H9 (cell line): ENCODE results near the gene MYH11. TPM values are rescaled to one million over a fixed set of nuclear protein-coding genes. Genes with fewer than 3 reads are reported as not detected.

Source experiments
- DNase-seq: peaks from one replicate; pipeline ENCODE4 v3.0.0-alpha.2; 2017
- H2AFZ ChIP-seq: one replicate; pipeline ENCODE4 v1.6.1; 2013; ENCODE audit warnings: mild to moderate bottlenecking, low read length, control low read depth, moderate library complexity
- H2AK5ac ChIP-seq: 2 replicates; pipeline ENCODE4 v1.6.1; 2013; ENCODE audit warnings: low read length, control low read depth, mixed read lengths; ENCODE audit not compliant: insufficient read length
- H2BK120ac ChIP-seq: one replicate; pipeline ENCODE4 v1.6.1; 2013; ENCODE audit warnings: low read depth, mild to moderate bottlenecking, low read length, control low read depth, inconsistent platforms; ENCODE audit not compliant: poor library complexity, severe bottlenecking
- H2BK12ac ChIP-seq: 2 replicates; pipeline ENCODE4 v1.6.1; 2013; ENCODE audit warnings: low read length, control low read depth, mixed read lengths, low read depth; ENCODE audit not compliant: insufficient read length
- H2BK15ac ChIP-seq: 2 replicates; pipeline ENCODE4 v1.6.1; 2013; ENCODE audit warnings: low read depth, low read length, control low read depth
- H2BK20ac ChIP-seq: one replicate; pipeline ENCODE4 v1.6.1; 2013; ENCODE audit warnings: low read depth, mild to moderate bottlenecking, low read length, control low read depth, inconsistent platforms; ENCODE audit not compliant: poor library complexity, severe bottlenecking
- H2BK5ac ChIP-seq: 2 replicates; pipeline ENCODE4 v1.6.1; 2013; ENCODE audit warnings: low read length, control low read depth, mixed read lengths; ENCODE audit not compliant: insufficient read length
- H3K14ac ChIP-seq: 2 replicates; pipeline ENCODE4 v1.6.1; 2013; ENCODE audit warnings: low read length, control low read depth; ENCODE audit not compliant: insufficient read depth
- H3K18ac ChIP-seq: 2 replicates; pipeline ENCODE4 v1.6.1; 2013; ENCODE audit warnings: low read depth, mild to moderate bottlenecking, mixed read lengths, low read length, control low read depth; ENCODE audit not compliant: insufficient read length
- H3K23ac ChIP-seq: 2 replicates; pipeline ENCODE4 v1.6.1; 2013; ENCODE audit warnings: low read length, control low read depth, mixed read lengths, low read depth; ENCODE audit not compliant: insufficient read length
- H3K23me2 ChIP-seq: 2 replicates; pipeline ENCODE4 v1.6.1; 2013; ENCODE audit warnings: low read depth, mild to moderate bottlenecking, mixed read lengths, low read length, control low read depth; ENCODE audit not compliant: insufficient read length, poor library complexity, severe bottlenecking
- H3K27ac ChIP-seq: 2 replicates; pipeline ENCODE4 v1.5.1; 2013; ENCODE audit warnings: low read length, control low read depth, mixed read lengths, low read depth; ENCODE audit not compliant: insufficient read length
- H3K27me3 ChIP-seq: 2 replicates; pipeline ENCODE4 v1.6.1; 2013; ENCODE audit warnings: low read length, control low read depth, inconsistent platforms; ENCODE audit not compliant: insufficient read depth
- H3K4ac ChIP-seq: 2 replicates; pipeline ENCODE4 v1.6.1; 2013; ENCODE audit warnings: low read depth, mild to moderate bottlenecking, control low read depth, inconsistent platforms, low read length, moderate library complexity
- H3K4me1 ChIP-seq: 2 replicates; pipeline ENCODE4 v1.6.1; 2013; ENCODE audit warnings: low read length, control low read depth, inconsistent platforms; ENCODE audit not compliant: insufficient read depth
- H3K4me2 ChIP-seq: 2 replicates; pipeline ENCODE4 v1.6.1; 2013; ENCODE audit warnings: low read length, control low read depth, mixed read lengths; ENCODE audit not compliant: insufficient read length, insufficient read depth
- H3K56ac ChIP-seq: 2 replicates; pipeline ENCODE4 v1.6.1; 2013; ENCODE audit warnings: low read depth, mild to moderate bottlenecking, mixed read lengths, low read length, control low read depth; ENCODE audit not compliant: insufficient read length
- H3K79me1 ChIP-seq: 2 replicates; pipeline ENCODE4 v1.6.1; 2013; ENCODE audit warnings: low read depth, mild to moderate bottlenecking, moderate library complexity, low read length, control low read depth, inconsistent platforms; ENCODE audit not compliant: insufficient read depth, poor library complexity, severe bottlenecking
- H3K79me2 ChIP-seq: 2 replicates; pipeline ENCODE4 v1.6.1; 2013; ENCODE audit warnings: low read length, control low read depth, inconsistent platforms; ENCODE audit not compliant: insufficient read depth
- H3K9ac ChIP-seq: 2 replicates; pipeline ENCODE4 v1.6.1; 2013; ENCODE audit warnings: low read length, control low read depth, mixed read lengths; ENCODE audit not compliant: insufficient read length; ENCODE audit errors: extremely low read depth
- H3K9me3 ChIP-seq: one replicate; pipeline ENCODE4 v1.6.1; 2013; ENCODE audit warnings: low read depth, low read length, inconsistent platforms; ENCODE audit not compliant: control insufficient read depth
- H3T11ph ChIP-seq: one replicate; pipeline ENCODE4 v1.6.1; 2013; ENCODE audit warnings: mild to moderate bottlenecking, low read length, control low read depth, inconsistent platforms
- H4K20me1 ChIP-seq: one replicate; pipeline ENCODE4 v1.6.1; 2013; ENCODE audit not compliant: control insufficient read depth, insufficient read length, insufficient read depth
- H4K5ac ChIP-seq: 2 replicates; pipeline ENCODE4 v1.6.1; 2013; ENCODE audit warnings: low read depth, mild to moderate bottlenecking, mixed read lengths, low read length, control low read depth; ENCODE audit not compliant: insufficient read length
- H4K8ac ChIP-seq: replicated peaks from 2 replicates; pipeline ENCODE4 v1.6.1; 2013; ENCODE audit warnings: low read length, control low read depth, mixed read lengths, low read depth; ENCODE audit not compliant: insufficient read length
- H4K91ac ChIP-seq: 2 replicates; pipeline ENCODE4 v1.6.1; 2013; ENCODE audit warnings: low read depth, mild to moderate bottlenecking, moderate library complexity, mixed read lengths, low read length, control low read depth; ENCODE audit not compliant: insufficient read length
- H3K27ac Mint-ChIP-seq, 3 experiments: 2 replicates in 2 of 3; 3 replicates in 1 of 3; pipeline ENCODE4 v1.8.0; 2020 to 2021; ENCODE audit warnings: mixed read lengths in 3 of 3, mild to moderate bottlenecking in 1 of 3, moderate library complexity in 1 of 3
- H3K27me3 Mint-ChIP-seq: 2 replicates; pipeline ENCODE4 v1.8.0; 2021; ENCODE audit warnings: low read depth, mild to moderate bottlenecking, moderate library complexity, mixed read lengths
- H3K36me3 Mint-ChIP-seq, 3 experiments: 2 replicates in 2 of 3; 3 replicates in 1 of 3; pipeline ENCODE4 v1.8.0; 2020 to 2021; ENCODE audit warnings: low read depth in 3 of 3, mixed read lengths in 3 of 3; ENCODE audit not compliant: insufficient read depth in 1 of 3
- H3K4me1 Mint-ChIP-seq, 2 experiments: 2 replicates each; pipeline ENCODE4 v1.8.0; 2020; ENCODE audit warnings: mixed read lengths in 2 of 2
- H3K4me3 Mint-ChIP-seq, 2 experiments: 2 replicates in 1 of 2; 3 replicates in 1 of 2; pipeline ENCODE4 v1.8.0; 2020 to 2021; ENCODE audit warnings: mild to moderate bottlenecking in 2 of 2, mixed read lengths in 2 of 2, moderate library complexity in 1 of 2
- H3K9me3 Mint-ChIP-seq, 2 experiments: 2 replicates in 1 of 2; 3 replicates in 1 of 2; pipeline ENCODE4 v1.8.0; 2020; ENCODE audit warnings: mild to moderate bottlenecking in 2 of 2, mixed read lengths in 2 of 2, moderate library complexity in 1 of 2
- CTCF ChIP-seq: fragments of 200-600 bp; sonication (generic); conservative IDR thresholded peaks from 3 replicates; pipeline ENCODE4 v1.8.0; 2021; ENCODE audit warnings: antibody characterized with exemption, mild to moderate bottlenecking
- WGBS: extraction: QIAGEN DNeasy Blood & Tissue Kit; methylation state at CpG from one replicate; pipeline ENCODE4 v1.1.7; 2013; ENCODE audit warnings: missing lambda C conversion rate, low lambda C conversion rate, mixed read lengths; ENCODE audit not compliant: insufficient read length; ENCODE audit errors: extremely low coverage; 5-methylcytosine and 5-hydroxymethylcytosine counted together
- total RNA-seq: library from RNA; stranded (reverse); gene quantifications from 2 replicates; pipeline ENCODE4 v1.2.1, GENCODE V29; 2021

The MYH11 gene
- total RNA-seq, 1 experiment from 2014 or later, result 0.42 TPM

- DNase-seq, result no peak
- Histone ChIP-seq H3T11ph (no peak overlapping the region), H2BK5ac (no peak overlapping the region), H3K27ac (no peak overlapping the region), H3K9ac (no peak overlapping the region), H3K79me1 (no peaks in the 10 kb centered on the region), H3K4ac (no peak overlapping the region), H2BK15ac (no peak overlapping the region), H3K79me2 (no peaks in the 10 kb centered on the region), H3K9me3 (no peaks in the 10 kb centered on the region), H2BK20ac (no peak overlapping the region), H4K91ac (no peak overlapping the region), H4K8ac (no peak overlapping the region), H2AK5ac (no peak overlapping the region), H4K20me1 (no peaks in the 10 kb centered on the region), H2BK120ac (no peak overlapping the region), H3K56ac (no peak overlapping the region), H3K4me2 (no peak overlapping the region), H3K23ac (no peak overlapping the region), H2AFZ (no peak overlapping the region), H3K14ac (no peak overlapping the region), H3K23me2 (no peaks in the 10 kb centered on the region), H4K5ac (no peak overlapping the region), H3K27me3 (no peaks in the 10 kb centered on the region), H2BK12ac (no peak overlapping the region), H3K18ac (no peak overlapping the region), H3K4me1 (no peaks in the 10 kb centered on the region)
- peaks cover 7 to 8% of the 10 kb centered on the region in 2 experiments; a peak in 3 of 5 replicates for H3K9me3 Mint-ChIP-seq
- peaks cover 0 to 4% (median 0%) of the 10 kb centered on the region in 3 experiments; a peak in 1 of 7 replicates for H3K36me3 Mint-ChIP-seq
- no peak overlapping the region for H3K27ac Mint-ChIP-seq
- no peak for TF ChIP-seq CTCF
- peaks cover 6% of the 10 kb centered on the region for H3K27me3 Mint-ChIP-seq
- no CpG with 5 or more reads among the region's 17 CpGs for WGBS
- H3K4me1 Mint-ChIP-seq, result no peaks in the 10 kb centered on the region
- H3K4me3 Mint-ChIP-seq, result no peak overlapping the region
These were observed 33.9 kb downstream of the MYH11 start for GRCh38 chr16:15822957-15823356.
